AG04450 (cell line): ENCODE measurements around the gene SLC37A2. TPM values are rescaled to one million over a fixed set of nuclear protein-coding genes. Genes with fewer than 3 reads are reported as not detected.

Experiments used
- CTCF ChIA-PET: fragments of 300-600, 350-600 bp; formaldehyde crosslinking; extraction: SDS; loops from one replicate; lab custom pipeline; 2022; ENCODE audit warnings: antibody characterized with exemption, inconsistent platforms; lab: Charles Lee
- POLR2A ChIA-PET: fragments of 350-600 bp; formaldehyde crosslinking; extraction: SDS; loops from one replicate; lab custom pipeline; 2021; ENCODE audit warnings: antibody characterized with exemption, inconsistent platforms; lab: Yijun Ruan, JAX
- DNase-seq: peaks from one replicate; pipeline ENCODE4 v3.0.0-alpha.2; 2011; ENCODE audit warnings: low read depth, low spot score
- H3K27ac ChIP-seq: one replicate; pipeline ENCODE4 v1.5.1; 2012; ENCODE audit warnings: low read depth, low read length, control low read depth
- H3K27me3 ChIP-seq: one replicate; pipeline ENCODE4 v1.6.0; 2012; ENCODE audit warnings: low read length; ENCODE audit not compliant: control insufficient read depth, insufficient read depth
- H3K4me3 ChIP-seq: 2 replicates; pipeline ENCODE4 v1.5.1; 2011; ENCODE audit warnings: mild to moderate bottlenecking, low read depth, low read length, control low read depth
- H3K9me3 ChIP-seq: 2 replicates; pipeline ENCODE4 v1.5.1; 2012; ENCODE audit warnings: low read length; ENCODE audit not compliant: control insufficient read depth, insufficient read depth
- CTCF ChIP-seq: IDR thresholded peaks from 2 replicates; pipeline ENCODE4 v1.5.1; 2011; ENCODE audit warnings: low read depth, low read length, control low read depth, inconsistent platforms
- polyA plus RNA-seq: library from polyadenylated mRNA; depleted of rRNA; stranded (reverse); fragments of >200 nt; gene quantifications from 2 replicates; pipeline ENCODE4 v1.2.3, GENCODE V29; 2011; rRNA removed

Gene SLC37A2
- polyA plus RNA-seq, 1 experiment = 0.79 TPM

- no peak overlapping the region for H3K27ac ChIP-seq
- no peaks in the 10 kb centered on the region for H3K9me3 ChIP-seq
- ChIA-PET CTCF (interaction anchor here (1.1 to 5.8 kb wide), 3 partner anchors 48 to 266 kb away, joined by 4 to 185 read pairs (median 8); no protein-coding TSS in a partner anchor), POLR2A (no interaction called here)
- H3K27me3 ChIP-seq = peaks cover under 1% of the 10 kb centered on the region
- no peak overlapping the region for H3K4me3 ChIP-seq
- no peak for TF ChIP-seq CTCF
- DNase-seq = no peak
Observed at GRCh38 chr11:125138966-125139365, 75.9 kb downstream of the SLC37A2 start.

GRCh38 chr11:125139778-125140177, 76.7 kb downstream of the SLC37A2 start:
- ChIA-PET CTCF (interaction anchor here (1.1 to 5.8 kb wide), 6 partner anchors 10 to 265 kb away, joined by 4 to 185 read pairs (median 18); no protein-coding TSS in a partner anchor), POLR2A (no interaction called here)
- no peak overlapping the region for H3K4me3 ChIP-seq
- TF ChIP-seq CTCF = no peak
- H3K9me3 ChIP-seq = no peaks in the 10 kb centered on the region
- H3K27me3 ChIP-seq = peaks cover 7% of the 10 kb centered on the region
- no peak overlapping the region for H3K27ac ChIP-seq
- DNase-seq = no peak

Other genes starting within 250 kb of the SLC37A2 start
- gene ROBO3, start 197.9 kb upstream of the SLC37A2 start, polyA plus RNA-seq = 28.9 and 38.7 TPM in 2 replicates
- gene ROBO4, start 165.4 kb upstream of the SLC37A2 start, polyA plus RNA-seq = 0.30 and 0.40 TPM in 2 replicates
- 0.06 TPM in 1 of 2 replicates, not detected in the other for gene HEPN1, start 144.1 kb upstream of the SLC37A2 start, polyA plus RNA-seq
- gene HEPACAM, start 127.3 kb upstream of the SLC37A2 start, polyA plus RNA-seq = 0.05 and 0.10 TPM in 2 replicates
- gene CCDC15, start 109.1 kb upstream of the SLC37A2 start, polyA plus RNA-seq = 0.73 and 1.1 TPM in 2 replicates
- 28.4 and 29.9 TPM in 2 replicates for gene TMEM218, start 48.3 kb downstream of the SLC37A2 start, polyA plus RNA-seq
- gene PKNOX2, start 101.4 kb downstream of the SLC37A2 start, polyA plus RNA-seq = 3.0 and 3.6 TPM in 2 replicates